ENCODE data around the gene ZNF445. TPM values are rescaled to one million over a fixed set of nuclear protein-coding genes. Genes with fewer than 3 reads are reported as not detected.

ZNF445 gene
- total and polyA plus RNA-seq, 2 of the 8 experiments (the other 6 are each of a cell fraction or from before 2014, with no cell fraction given), result 3.3 to 26.3 TPM

GRCh38 chr3:44421280-44421679, 56.2 kb downstream of the ZNF445 start:
- H4K8ac ChIP-seq (ENCODE audit: extremely low read depth, insufficient read depth, low read length), result no peak overlapping the region; the same call in 1 of the 2 replicates
- WGBS, 2 experiments (ENCODE audit: extremely low coverage in 1 of 2, insufficient coverage in 1 of 2, insufficient read length in 1 of 2, insufficient replicate concordance in 2 of 2, low coverage in 1 of 2, low lambda C conversion rate in 2 of 2, missing lambda C conversion rate in 1 of 2), result 86% methylated on average over 6 of the region's 6 CpGs; no CpG with 5 or more reads in 1 of the 2 experiments
- no peak overlapping the region for H3K4me3 ChIP-seq (ENCODE audit: extremely low read depth in 1 of 4, insufficient read depth in 2 of 4, low read depth in 3 of 4, low read length in 4 of 4)
- no peak overlapping the region for H3K4me2 ChIP-seq (ENCODE audit: insufficient read depth in 1 of 2, low read depth in 2 of 2, low read length in 2 of 2)
- H3K4ac ChIP-seq (replicated peaks; ENCODE audit: insufficient read length, low read depth, low read length), result no peak overlapping the region
- no peak overlapping the region for H4K5ac ChIP-seq (ENCODE audit: insufficient read length, low read depth, low read length)
- no peaks in the 10 kb centered on the region for H3K23me2 ChIP-seq (ENCODE audit: low read depth, low read length)
- H2BK12ac ChIP-seq (ENCODE audit: low read depth, low read length), result no peak overlapping the region
- CTCF ChIA-PET (ENCODE audit: partially characterized antibody), result interaction anchor here (1.7 to 3.1 kb wide), 2 partner anchors 9 to 12 kb away, joined by 6 to 10 read pairs; no protein-coding TSS in a partner anchor
- H3K79me1 ChIP-seq (ENCODE audit: low read depth, low read length), result no peaks in the 10 kb centered on the region
- H2AFZ ChIP-seq (ENCODE audit: low read length), result no peak overlapping the region
- H3K23ac ChIP-seq (ENCODE audit: insufficient read length), result no peak overlapping the region
- H3K18ac ChIP-seq (ENCODE audit: extremely low read depth, low read length), result no peak overlapping the region
- H3K27ac ChIP-seq (ENCODE audit: low read depth, low read length), result no peak overlapping the region
- H2BK120ac ChIP-seq (replicated peaks; ENCODE audit: low read depth, low read length), result no peak overlapping the region
- H2BK15ac ChIP-seq (ENCODE audit: low read length), result no peak overlapping the region
- no peaks in the 10 kb centered on the region for H3K36me3 ChIP-seq (ENCODE audit: control insufficient read depth in 2 of 4, insufficient read depth in 4 of 4, low read length in 3 of 4)
- no peaks in the 10 kb centered on the region for H4K20me1 ChIP-seq (replicated peaks in 1 of 2; ENCODE audit: control insufficient read depth in 1 of 2, insufficient read depth in 2 of 2, low read length in 2 of 2)
- H4K91ac ChIP-seq (replicated peaks; ENCODE audit: insufficient read length, low read length), result no peak overlapping the region
- no peak overlapping the region for H2AK5ac ChIP-seq (ENCODE audit: low read depth, low read length)
- H3K4me1 ChIP-seq (replicated peaks in 1 of 4; ENCODE audit: control insufficient read depth in 3 of 4, insufficient read depth in 4 of 4, low read length in 3 of 4), result no peaks in the 10 kb centered on the region
- no peak overlapping the region for H2BK5ac ChIP-seq (ENCODE audit: low read depth, low read length)
- H3K56ac ChIP-seq (replicated peaks; ENCODE audit: insufficient read length, low read depth, low read length), result no peak overlapping the region
- H3K79me2 ChIP-seq (ENCODE audit: control insufficient read depth in 1 of 2, insufficient read depth in 2 of 2, low read length in 2 of 2), result no peaks in the 10 kb centered on the region
- no peak overlapping the region for H3K9ac ChIP-seq (replicated peaks in 1 of 4; ENCODE audit: extremely low read depth in 1 of 4, low read depth in 3 of 4, low read length in 3 of 4)
- FAIRE-seq, result no peak
- no peak overlapping the region for H3K14ac ChIP-seq (ENCODE audit: insufficient read length)
- TF ChIP-seq TEAD4 (IDR thresholded peaks at IDR 0.05; ENCODE audit: low read depth, low read length) (no peak), SIN3A (conservative IDR thresholded peaks at IDR 0.05 in 1 of 2, IDR thresholded peaks at IDR 0.05 in 1 of 2; ENCODE audit: low read depth in 1 of 2, low read length in 2 of 2) (no peak), RNF2 (IDR thresholded peaks at IDR 0.05; ENCODE audit: borderline replicate concordance, low read depth, low read length, missing control alignments, poor library complexity, severe bottlenecking) (no peak), MAX (IDR thresholded peaks at IDR 0.05) (no peak), RXRA (IDR thresholded peaks at IDR 0.05; ENCODE audit: insufficient read depth, low read depth, low read length) (no peak), SP2 (IDR thresholded peaks at IDR 0.05; ENCODE audit: low read length) (no peak), TAF1 (IDR thresholded peaks at IDR 0.05; ENCODE audit: low read depth, low read length) (no peak)
- no peak for DNase-seq (ENCODE audit: low read depth in 1 of 2, low spot score in 2 of 2)
- POLR2A ChIA-PET (ENCODE audit: partially characterized antibody), result no interaction called here
- H3K9me3 ChIP-seq (ENCODE audit: insufficient read depth in 2 of 2, low read depth in 1 of 2, low read length in 1 of 2), result no peaks in the 10 kb centered on the region
- no peaks in the 10 kb centered on the region; a peak in 1 of 7 replicates for H3K27me3 ChIP-seq (replicated peaks in 1 of 4; ENCODE audit: control insufficient read depth in 3 of 4, extremely low read depth in 1 of 4, insufficient read depth in 3 of 4, low read length in 3 of 4)
- H2BK20ac ChIP-seq (ENCODE audit: low read length), result no peak overlapping the region
